Tibial nerve (tissue), 4 donors: ENCODE data around the gene GRID1.

ENCODE experiments used
- CTCF ChIP-seq, 5 experiments: fragments of 200-600 bp in 3 of 5; fragments of 450-650 bp in 2 of 5; sonication (generic) in 3 of 5; IDR thresholded peaks; one replicate each; pipeline ENCODE4 v1.5.1; 2016 to 2019; ENCODE audit warnings: antibody characterized with exemption in 5 of 5, mild to moderate bottlenecking in 3 of 5, moderate library complexity in 2 of 5
- EP300 ChIP-seq, 2 donors: sonication (generic); formaldehyde crosslinking; IDR thresholded peaks; one replicate each; pipeline ENCODE4 v1.6.1; 2017; ENCODE audit warnings: antibody characterized with exemption in 2 of 2, mild to moderate bottlenecking in 1 of 2

- TF ChIP-seq CTCF (IDR thresholded peaks at IDR 0.05) (no peak), EP300 (IDR thresholded peaks at IDR 0.05) (no peak)
These were observed 745.0 kb downstream of the GRID1 start for GRCh38 chr10:85621562-85621961.
